ENCODE data around the gene MGP.

GRCh38 chr12:14883686-14884085, 2.0 kb downstream of the MGP start:
- TF ChIP-seq CTCF (IDR thresholded peaks at IDR 0.05) (no peak), POLR2A (IDR thresholded peaks at IDR 0.05) (no peak)

Data from Peyer's patch (tissue), 4 donors.